SU-DHL-6 (cell line): ENCODE data around the gene DDX11.
"Not testable (repeated sequence)": the region's sequence is repeated elsewhere in the genome, so short reads cannot be mapped to it uniquely, and the experiment has no call there.

ENCODE experiments used
- H2AFZ ChIP-seq: fragments of 200-600 bp; sonication (generic); 2 replicates; pipeline ENCODE4 v1.6.1; 2014; ENCODE audit warnings: low read depth, mild to moderate bottlenecking, moderate library complexity, mixed read lengths, antibody characterized with exemption, low read length; ENCODE audit not compliant: severe bottlenecking
- H3F3A ChIP-seq: fragments of 200-600 bp; shearing (Covaris generic); 2 replicates; pipeline ENCODE4 v1.6.0; 2016; ENCODE audit warnings: antibody characterized with exemption, mild to moderate bottlenecking; ENCODE audit not compliant: insufficient read depth
- H3K27ac ChIP-seq: fragments of 200-600 bp; sonication (generic); 2 replicates; pipeline ENCODE4 v1.5.1; 2016; ENCODE audit warnings: low read depth, mild to moderate bottlenecking, low read length, moderate library complexity, mixed read lengths
- H3K27me3 ChIP-seq: fragments of 200-600 bp; sonication (generic), shearing (Covaris generic); 2 replicates; pipeline ENCODE4 v1.6.0; 2014; ENCODE audit warnings: mild to moderate bottlenecking, low read length
- H3K36me3 ChIP-seq: fragments of 200-600 bp; sonication (generic); 2 replicates; pipeline ENCODE4 v1.6.1; 2014; ENCODE audit warnings: mild to moderate bottlenecking, low read length, mixed read lengths
- H3K4me2 ChIP-seq: fragments of 300-600, 200-600 bp; shearing (Covaris generic), sonication (generic); 2 replicates; pipeline ENCODE4 v1.6.0; 2014; ENCODE audit warnings: low read length, low read depth, mild to moderate bottlenecking; ENCODE audit not compliant: poor library complexity, severe bottlenecking
- H3K4me3 ChIP-seq: fragments of 200-600 bp; sonication (generic); 2 replicates; pipeline ENCODE4 v1.5.1; 2014; ENCODE audit warnings: antibody characterized with exemption, low read length, mild to moderate bottlenecking, mixed read lengths; ENCODE audit not compliant: insufficient read depth, poor library complexity, severe bottlenecking
- H3K79me2 ChIP-seq: fragments of 200-600 bp; sonication (generic); 2 replicates; pipeline ENCODE4 v1.6.1; 2014; ENCODE audit warnings: mild to moderate bottlenecking, low read length, moderate library complexity; ENCODE audit not compliant: insufficient read depth
- H3K9ac ChIP-seq: fragments of 200-600 bp; sonication (generic); 2 replicates; pipeline ENCODE4 v1.7.0; 2014; ENCODE audit warnings: mild to moderate bottlenecking, low read length
- H3K9me2 ChIP-seq: fragments of 200-600 bp; sonication (generic); replicated peaks from 2 replicates; pipeline ENCODE4 v1.6.1; 2014; ENCODE audit warnings: low read length; ENCODE audit not compliant: insufficient read depth
- H3K9me3 ChIP-seq: fragments of 200-600 bp; sonication (generic); 2 replicates; pipeline ENCODE4 v1.6.1; 2014; ENCODE audit warnings: low read length, mixed read lengths; ENCODE audit not compliant: insufficient read depth
- H4K20me1 ChIP-seq: fragments of 200-600 bp; sonication (generic); 2 replicates; pipeline ENCODE4 v1.6.1; 2014; ENCODE audit warnings: low read depth, mild to moderate bottlenecking, antibody characterized with exemption, low read length, moderate library complexity, mixed read lengths

The DDX11 gene

GRCh38 chr12:31098363-31098762 is 24.7 kb downstream of the DDX11 start:
- H3K4me3 ChIP-seq, H2AFZ ChIP-seq, H3K27me3 ChIP-seq, H3K9me2 ChIP-seq, H4K20me1 ChIP-seq, H3K79me2 ChIP-seq, H3K36me3 ChIP-seq, H3K9me3 ChIP-seq, H3K9ac ChIP-seq, H3K4me2 ChIP-seq, H3F3A ChIP-seq, H3K27ac ChIP-seq: not testable (repeated sequence)

- not testable (repeated sequence) for H3K9me3 ChIP-seq, H3K36me3 ChIP-seq, H3F3A ChIP-seq, H4K20me1 ChIP-seq, H3K27me3 ChIP-seq, H3K27ac ChIP-seq, H3K4me3 ChIP-seq, H3K79me2 ChIP-seq, H3K9ac ChIP-seq, H2AFZ ChIP-seq, H3K4me2 ChIP-seq, H3K9me2 ChIP-seq
These were observed 25.1 kb downstream of the DDX11 start for GRCh38 chr12:31098771-31099170.

- H2AFZ ChIP-seq, H3K27ac ChIP-seq, H3K27me3 ChIP-seq, H3F3A ChIP-seq, H3K4me3 ChIP-seq, H3K9me3 ChIP-seq, H3K9ac ChIP-seq, H3K79me2 ChIP-seq, H3K9me2 ChIP-seq, H3K4me2 ChIP-seq, H3K36me3 ChIP-seq, H4K20me1 ChIP-seq: not testable (repeated sequence)
These were observed 25.8 kb downstream of the DDX11 start for GRCh38 chr12:31099434-31099833.

- not testable (repeated sequence) for H3K9ac ChIP-seq, H3K4me3 ChIP-seq, H3K79me2 ChIP-seq, H3K36me3 ChIP-seq, H3K27me3 ChIP-seq, H3F3A ChIP-seq, H2AFZ ChIP-seq, H3K9me2 ChIP-seq, H3K9me3 ChIP-seq, H4K20me1 ChIP-seq
- Histone ChIP-seq H3K27ac (peak overlapping the region; percentile 72), H3K4me2 (peak overlapping the region; percentile 30)
These were observed 27.0 kb downstream of the DDX11 start for GRCh38 chr12:31100503-31101208.

GRCh38 chr12:31102125-31102524 is 28.5 kb downstream of the DDX11 start:
- not testable (repeated sequence) for H3K9me2 ChIP-seq, H3F3A ChIP-seq, H2AFZ ChIP-seq, H4K20me1 ChIP-seq, H3K4me2 ChIP-seq, H3K9me3 ChIP-seq, H3K9ac ChIP-seq, H3K79me2 ChIP-seq, H3K27ac ChIP-seq, H3K36me3 ChIP-seq, H3K27me3 ChIP-seq, H3K4me3 ChIP-seq

- not testable (repeated sequence) for H3K9ac ChIP-seq, H3K36me3 ChIP-seq, H3K79me2 ChIP-seq, H3K4me3 ChIP-seq, H3K27me3 ChIP-seq, H4K20me1 ChIP-seq, H2AFZ ChIP-seq, H3K9me2 ChIP-seq, H3F3A ChIP-seq, H3K27ac ChIP-seq, H3K9me3 ChIP-seq, H3K4me2 ChIP-seq
These were observed 28.9 kb downstream of the DDX11 start for GRCh38 chr12:31102596-31102995.

GRCh38 chr12:31103561-31103975 is 29.9 kb downstream of the DDX11 start:
- not testable (repeated sequence) for H3K4me2 ChIP-seq

GRCh38 chr12:31104220-31104619 is 30.6 kb downstream of the DDX11 start:
- H3K9ac ChIP-seq, H3K36me3 ChIP-seq, H3K4me3 ChIP-seq, H3F3A ChIP-seq, H3K27ac ChIP-seq, H3K9me3 ChIP-seq, H3K9me2 ChIP-seq, H2AFZ ChIP-seq, H3K4me2 ChIP-seq, H4K20me1 ChIP-seq, H3K27me3 ChIP-seq, H3K79me2 ChIP-seq: not testable (repeated sequence)

More at GRCh38 chr12:31103561-31103975, 29.9 kb downstream of the DDX11 start:
- H3K9ac ChIP-seq, H3K9me2 ChIP-seq, H3K27me3 ChIP-seq, H3K79me2 ChIP-seq, H3K36me3 ChIP-seq, H2AFZ ChIP-seq, H3K4me3 ChIP-seq, H3F3A ChIP-seq, H3K9me3 ChIP-seq, H3K27ac ChIP-seq, H4K20me1 ChIP-seq: not testable (repeated sequence)
